B cell (primary cell): ENCODE measurements around the gene PLCXD1. TPM values are rescaled to one million over a fixed set of nuclear protein-coding genes. Genes with fewer than 3 reads are reported as not detected.

ENCODE experiments used
- ATAC-seq: fragments of 200-7000 bp; cut with Tn5 transposase; one replicate; pipeline ENCODE4 v1.10.0; 2021; ENCODE audit warnings: low read depth, mild to moderate bottlenecking, moderate number of reproducible peaks, moderate library complexity
- CTCF ChIA-PET: fragments of 350-600 bp; sonication (Branson Sonifier 250); formaldehyde crosslinking; loops from one replicate; lab custom pipeline; 2021; ENCODE audit warnings: antibody characterized with exemption, inconsistent platforms; lab: Charles Lee
- POLR2A ChIA-PET: fragments of 350-600 bp; sonication (Branson Sonifier 250); formaldehyde crosslinking; loops from one replicate; lab custom pipeline; 2021; ENCODE audit warnings: antibody characterized with exemption; lab: Charles Lee
- DNase-seq: peaks from one replicate; pipeline ENCODE4 v3.0.0; 2013
- H2AFZ ChIP-seq: 2 replicates; pipeline ENCODE4 v1.6.1; 2012; ENCODE audit warnings: mild to moderate bottlenecking, low read depth, low read length; ENCODE audit not compliant: insufficient read depth, poor library complexity, severe bottlenecking
- H3K27ac ChIP-seq, 2 donors: 1 replicate in 1 of 2; 2 replicates in 1 of 2; pipeline ENCODE4 v1.5.1; 2012 to 2013; ENCODE audit warnings: low read length in 2 of 2, mild to moderate bottlenecking in 2 of 2, moderate library complexity in 1 of 2
- H3K27me3 ChIP-seq, 4 experiments: fragments of 200-600 bp in 1 of 4; sonication (generic) in 1 of 4; replicated peaks in 1 of 4; 1 replicate in 2 of 4; 2 replicates in 2 of 4; pipeline versions ENCODE4 v1.6.1 to v1.7.0; 2013 to 2016; ENCODE audit warnings: low read length in 3 of 4, mild to moderate bottlenecking in 2 of 4, mixed read lengths in 1 of 4, moderate library complexity in 1 of 4; ENCODE audit not compliant: insufficient read depth in 4 of 4, control insufficient read depth in 3 of 4; ENCODE audit errors: control extremely low read depth in 1 of 4
- H3K36me3 ChIP-seq, 2 experiments: replicated peaks in 1 of 2; 1 replicate in 1 of 2; 2 replicates in 1 of 2; pipeline versions ENCODE4 v1.6.1 to v1.7.1; 2013; ENCODE audit warnings: low read length in 1 of 2; ENCODE audit not compliant: insufficient read depth in 2 of 2, control insufficient read depth in 1 of 2; ENCODE audit errors: control extremely low read depth in 1 of 2, extremely low read depth in 1 of 2
- H3K4me1 ChIP-seq, 2 donors: fragments of 200-600 bp in 1 of 2; sonication (generic) in 1 of 2; 1 replicate in 1 of 2; 2 replicates in 1 of 2; pipeline versions ENCODE4 v1.5.1 to v1.6.1; 2013 to 2017; ENCODE audit warnings: low read length in 2 of 2; ENCODE audit not compliant: control insufficient read depth in 2 of 2, insufficient read depth in 2 of 2
- H3K4me2 ChIP-seq: replicated peaks from 2 replicates; pipeline ENCODE3; 2012; ENCODE audit warnings: mild to moderate bottlenecking, low read depth, low read length; ENCODE audit not compliant: poor library complexity, severe bottlenecking
- H3K4me3 ChIP-seq, 5 experiments: fragments of 200-600 bp in 1 of 5; sonication (generic) in 1 of 5; 1 replicate in 3 of 5; 2 replicates in 2 of 5; pipeline versions ENCODE4 v1.5.1 to v1.7.0; 2011 to 2016; ENCODE audit warnings: low read length in 4 of 5, mild to moderate bottlenecking in 4 of 5, low read depth in 2 of 5, control low read depth in 1 of 5, moderate library complexity in 1 of 5; ENCODE audit not compliant: insufficient read depth in 1 of 5; ENCODE audit errors: control extremely low read depth in 1 of 5, extremely low read depth in 1 of 5
- H3K79me2 ChIP-seq: fragments of 200-600 bp; sonication (generic); one replicate; pipeline ENCODE4 v1.6.0; 2016; ENCODE audit warnings: low read length; ENCODE audit not compliant: control insufficient read depth, insufficient read depth
- H3K9ac ChIP-seq: fragments of 200-600 bp; sonication (generic); 2 replicates; pipeline ENCODE4 v1.6.1; 2017; ENCODE audit warnings: mild to moderate bottlenecking, low read length, moderate library complexity
- H3K9me3 ChIP-seq, 3 donors: one replicate each; pipeline versions ENCODE4 v1.6.1 to v1.7.1; 2013; ENCODE audit warnings: low read length in 2 of 3; ENCODE audit not compliant: control insufficient read depth in 2 of 3, insufficient read depth in 1 of 3; ENCODE audit errors: control extremely low read depth in 1 of 3
- H4K20me1 ChIP-seq: 2 replicates; pipeline ENCODE4 v1.6.0; 2012; ENCODE audit warnings: mild to moderate bottlenecking, low read length; ENCODE audit not compliant: insufficient read depth, control insufficient read depth, poor library complexity, severe bottlenecking
- H3K27ac Mint-ChIP-seq: one replicate; pipeline ENCODE4 v1.8.0; 2021; ENCODE audit warnings: mixed read lengths
- H3K27me3 Mint-ChIP-seq: one replicate; pipeline ENCODE4 v1.8.0; 2021; ENCODE audit warnings: mixed read lengths
- H3K4me1 Mint-ChIP-seq: one replicate; pipeline ENCODE4 v1.8.0; 2021; ENCODE audit warnings: mixed read lengths
- H3K4me3 Mint-ChIP-seq: one replicate; pipeline ENCODE4 v1.8.0; 2021; ENCODE audit warnings: mixed read lengths
- H3K9me3 Mint-ChIP-seq: one replicate; pipeline ENCODE4 v1.8.0; 2022; ENCODE audit warnings: mixed read lengths; ENCODE audit not compliant: insufficient read depth
- EZH2 ChIP-seq: IDR thresholded peaks from 2 replicates; pipeline ENCODE4 v1.6.1; 2012; ENCODE audit warnings: borderline replicate concordance, low read depth, mild to moderate bottlenecking, moderate library complexity, low read length; ENCODE audit not compliant: insufficient read depth, poor library complexity, severe bottlenecking
- WGBS: methylation state at CpG from one replicate; pipeline ENCODE4 v1.1.5; 2013; ENCODE audit warnings: missing lambda C conversion rate; ENCODE audit not compliant: insufficient coverage; 5-methylcytosine and 5-hydroxymethylcytosine counted together
- intact Hi-C: fragments of 100-400 bp; cut with micrococcal nuclease; formaldehyde crosslinking; loops from one replicate; pipeline ENCODE4 v1.10.0; 2022
- polyA plus RNA-seq: library from polyadenylated mRNA; depleted of rRNA; stranded (reverse); fragments of >200 nt; gene quantifications from 2 replicates; pipeline ENCODE4 v1.2.3, GENCODE V29; 2012
- total RNA-seq, 2 donors: library from RNA; stranded (reverse); fragments of 120-200 nt in 1 of 2; gene quantifications; 1 replicate in 1 of 2; 2 replicates in 1 of 2; pipeline versions ENCODE4 v1.2.3 to v1.2.4, GENCODE V29; 2013 to 2022
- TF ChIP-seq, protein P1 (sequence below): fragments of 200-600 bp; IDR thresholded peaks from one replicate; pipeline ENCODE4 v1.8.0; 2022; ENCODE audit warnings: antibody characterized with exemption, mild to moderate bottlenecking

Gene PLCXD1
- total and polyA plus RNA-seq, 2 donors (not counting 1 experiment from before 2014, with no cell fraction given), result 30.4 to 38.5 TPM

DNA sequence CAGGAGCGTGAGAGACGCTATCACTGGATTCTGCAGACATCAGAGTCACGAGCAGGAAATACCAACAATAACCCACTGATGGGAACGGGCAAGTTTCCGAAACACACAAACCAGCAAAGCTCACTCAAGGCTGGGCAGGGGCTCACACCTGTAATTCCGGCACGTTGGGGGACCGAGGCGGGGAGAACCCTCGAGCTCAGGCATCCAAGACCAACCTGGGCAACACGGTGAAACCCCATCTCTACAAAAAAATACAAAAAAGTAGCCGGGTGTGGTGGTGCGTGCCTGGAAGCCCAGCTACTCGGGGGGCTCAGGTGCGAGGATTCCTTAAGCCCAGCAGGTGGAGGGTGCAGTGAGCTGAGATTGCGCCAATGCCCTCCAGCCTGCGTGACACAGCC lies 54.6 kb downstream of the PLCXD1 start:
- DNase-seq (no peak), ATAC-seq (no peak)
- H3K4me3 ChIP-seq, result no peak overlapping the region
- 98% methylated on average over 13 of the region's 17 CpGs for WGBS
- ChIA-PET CTCF (no interaction called here), POLR2A (no interaction called here)
- H3K36me3 ChIP-seq, result peaks cover 0 to 12% of the 10 kb centered on the region in 2 experiments
- H3K79me2 ChIP-seq, result no peaks in the 10 kb centered on the region
- intact Hi-C loops, result no loop called here
- H3K4me1 Mint-ChIP-seq, result no peaks in the 10 kb centered on the region
- H3K27ac ChIP-seq, result no peak overlapping the region
- H4K20me1 ChIP-seq, result no peaks in the 10 kb centered on the region
- TF ChIP-seq EZH2, result no peak
- TF ChIP-seq, protein P1, sequence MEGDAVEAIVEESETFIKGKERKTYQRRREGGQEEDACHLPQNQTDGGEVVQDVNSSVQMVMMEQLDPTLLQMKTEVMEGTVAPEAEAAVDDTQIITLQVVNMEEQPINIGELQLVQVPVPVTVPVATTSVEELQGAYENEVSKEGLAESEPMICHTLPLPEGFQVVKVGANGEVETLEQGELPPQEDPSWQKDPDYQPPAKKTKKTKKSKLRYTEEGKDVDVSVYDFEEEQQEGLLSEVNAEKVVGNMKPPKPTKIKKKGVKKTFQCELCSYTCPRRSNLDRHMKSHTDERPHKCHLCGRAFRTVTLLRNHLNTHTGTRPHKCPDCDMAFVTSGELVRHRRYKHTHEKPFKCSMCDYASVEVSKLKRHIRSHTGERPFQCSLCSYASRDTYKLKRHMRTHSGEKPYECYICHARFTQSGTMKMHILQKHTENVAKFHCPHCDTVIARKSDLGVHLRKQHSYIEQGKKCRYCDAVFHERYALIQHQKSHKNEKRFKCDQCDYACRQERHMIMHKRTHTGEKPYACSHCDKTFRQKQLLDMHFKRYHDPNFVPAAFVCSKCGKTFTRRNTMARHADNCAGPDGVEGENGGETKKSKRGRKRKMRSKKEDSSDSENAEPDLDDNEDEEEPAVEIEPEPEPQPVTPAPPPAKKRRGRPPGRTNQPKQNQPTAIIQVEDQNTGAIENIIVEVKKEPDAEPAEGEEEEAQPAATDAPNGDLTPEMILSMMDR, result no peak
- no peak overlapping the region for H3K9ac ChIP-seq
- no peak overlapping the region for H3K27ac Mint-ChIP-seq
- no peak overlapping the region for H3K4me2 ChIP-seq
- no peaks in the 10 kb centered on the region for H3K9me3 Mint-ChIP-seq
- peaks cover 0 to 23% (median 0%) of the 10 kb centered on the region in 3 donors for H3K9me3 ChIP-seq
- no peak overlapping the region for H2AFZ ChIP-seq
- no peaks in the 10 kb centered on the region for H3K27me3 Mint-ChIP-seq
- H3K4me3 Mint-ChIP-seq, result no peak overlapping the region
- H3K4me1 ChIP-seq, result peaks cover 13 to 14% of the 10 kb centered on the region in 2 donors
- H3K27me3 ChIP-seq, result peaks cover 0 to 13% (median 3%) of the 10 kb centered on the region in 4 experiments

DNA sequence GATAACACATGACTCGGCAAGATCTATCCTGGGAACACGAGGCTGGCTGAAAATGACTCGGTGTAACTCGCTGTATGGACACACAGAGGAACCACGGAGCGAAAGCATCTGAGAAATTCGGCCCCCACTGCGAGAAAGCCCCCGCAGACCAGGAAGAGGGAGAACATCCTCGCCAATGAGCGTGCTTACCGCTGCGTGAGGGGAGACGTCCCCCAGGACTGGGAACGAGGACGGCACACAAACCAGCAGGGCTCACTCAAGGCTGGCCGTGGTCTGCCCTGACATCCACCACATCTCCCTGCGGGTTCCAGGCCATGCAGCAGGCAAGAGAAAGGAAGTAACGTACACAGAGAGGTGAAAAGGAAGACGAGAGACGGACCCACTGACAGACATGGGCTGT lies 55.0 kb downstream of the PLCXD1 start:
- H3K9me3 ChIP-seq, result peaks cover 0 to 18% (median 0%) of the 10 kb centered on the region in 3 donors
- no peak overlapping the region for H3K4me3 Mint-ChIP-seq
- H3K36me3 ChIP-seq, result peaks cover 0 to 12% of the 10 kb centered on the region in 2 experiments
- H2AFZ ChIP-seq, result no peak overlapping the region
- DNase-seq (no peak), ATAC-seq (no peak)
- no peak overlapping the region for H3K4me3 ChIP-seq
- no peak overlapping the region for H3K4me2 ChIP-seq
- H3K27me3 Mint-ChIP-seq, result no peaks in the 10 kb centered on the region
- no peaks in the 10 kb centered on the region for H4K20me1 ChIP-seq
- H3K4me1 ChIP-seq, result peaks cover 8 to 9% of the 10 kb centered on the region in 2 donors
- H3K27me3 ChIP-seq, result peaks cover 0 to 8% (median under 1%) of the 10 kb centered on the region in 4 experiments
- H3K79me2 ChIP-seq, result no peaks in the 10 kb centered on the region
- H3K27ac Mint-ChIP-seq, result no peak overlapping the region
- no peak overlapping the region for H3K9ac ChIP-seq
- POLR2A ChIA-PET, result no interaction called here
- H3K4me1 Mint-ChIP-seq, result no peaks in the 10 kb centered on the region
- 88% methylated on average over 16 of the region's 21 CpGs for WGBS
- TF ChIP-seq, protein P1, result no peak
- no peak for TF ChIP-seq EZH2
- no peaks in the 10 kb centered on the region for H3K9me3 Mint-ChIP-seq
- intact Hi-C loops, result no loop called here
- CTCF ChIA-PET, result no interaction called here
- no peak overlapping the region for H3K27ac ChIP-seq
